ENCODE data around the gene PID1. TPM values are rescaled to one million over a fixed set of nuclear protein-coding genes. Genes with fewer than 3 reads are reported as not detected.

PID1 gene
- total RNA-seq, 1 experiment from 2014 or later = 0.15 TPM

- DNase-seq (ENCODE audit: low read depth, low spot score) = no peak
- no peak overlapping the region for H3K9ac ChIP-seq (ENCODE audit: low read length)
- no peak for ATAC-seq
- no peaks in the 10 kb centered on the region for H3K36me3 ChIP-seq (ENCODE audit: control insufficient read depth in 1 of 2, insufficient read depth in 2 of 2, low read length in 2 of 2)
- RAD21 ChIA-PET (ENCODE audit: low non-redundant PET in 1 of 2, low total read pairs in 2 of 2, uncharacterized antibody in 2 of 2, unreplicated experiment in 2 of 2) = no interaction called here
- H3K4me1 ChIP-seq (ENCODE audit: control insufficient read depth in 1 of 2, insufficient read depth in 2 of 2, low read length in 2 of 2) = no peaks in the 10 kb centered on the region
- no peak overlapping the region for H2AFZ ChIP-seq (ENCODE audit: low read depth, low read length, poor library complexity, severe bottlenecking)
- intact Hi-C loops (cut with micrococcal nuclease) = no loop called here
- H3K27ac ChIP-seq (ENCODE audit: low read depth, low read length) = no peak overlapping the region
- H3K9me2 ChIP-seq (ENCODE audit: insufficient read depth) = no peaks in the 10 kb centered on the region
- POLR2A ChIA-PET = no interaction called here
- H3K27me3 ChIP-seq (ENCODE audit: insufficient read depth, low read length) = no peaks in the 10 kb centered on the region
- H4K20me1 ChIP-seq (ENCODE audit: insufficient read depth) = no peaks in the 10 kb centered on the region
- no peak overlapping the region for H3K4me2 ChIP-seq (ENCODE audit: low read length)
- TF ChIP-seq SIN3A (IDR thresholded peaks at IDR 0.05; ENCODE audit: low read depth) (no peak), JUND (IDR thresholded peaks at IDR 0.05) (no peak), ELF1 (IDR thresholded peaks at IDR 0.05; ENCODE audit: borderline replicate concordance, low read depth) (no peak), MAX (IDR thresholded peaks at IDR 0.05) (no peak), SP1 (IDR thresholded peaks at IDR 0.05; ENCODE audit: low read depth) (no peak), EZH2phosphoT487 (IDR thresholded peaks at IDR 0.05; ENCODE audit: borderline replicate concordance) (no peak), ZFX (IDR thresholded peaks at IDR 0.05) (no peak), ATF3 (IDR thresholded peaks at IDR 0.05) (no peak), EZH2 (IDR thresholded peaks at IDR 0.05) (no peak), SRF (IDR thresholded peaks at IDR 0.05; ENCODE audit: low read depth) (no peak), TCF7L2 (IDR thresholded peaks at IDR 0.05; ENCODE audit: borderline replicate concordance, extremely low read depth, insufficient read depth, insufficient read length) (no peak), POLR2AphosphoS5 (IDR thresholded peaks at IDR 0.05; ENCODE audit: low read depth, low read length) (no peak), FOSL1 (IDR thresholded peaks at IDR 0.05; ENCODE audit: low read depth) (no peak), CTCF (IDR thresholded peaks at IDR 0.05 in 2 of 3, conservative IDR thresholded peaks at IDR 0.05 in 1 of 3; ENCODE audit: borderline replicate concordance in 1 of 3, insufficient read depth in 1 of 3, low read depth in 2 of 3, low read length in 2 of 3) (no peak), ZNF274 (IDR thresholded peaks at IDR 0.05; ENCODE audit: low read depth, low read length) (no peak), RAD21 (IDR thresholded peaks at IDR 0.05; ENCODE audit: low read depth) (no peak), CEBPB (IDR thresholded peaks at IDR 0.05; ENCODE audit: low read depth) (no peak), CBX3 (IDR thresholded peaks at IDR 0.05; ENCODE audit: low read depth) (no peak), POLR2A (IDR thresholded peaks at IDR 0.05; ENCODE audit: borderline replicate concordance, extremely low read depth, insufficient read depth, insufficient read length) (no peak), REST (IDR thresholded peaks at IDR 0.05; ENCODE audit: low read depth) (no peak)
- no TSS peak for BruUV-seq (replicated peaks)
- CTCF ChIA-PET = no interaction called here
- no peak overlapping the region for H3K4me3 ChIP-seq (replicated peaks in 1 of 2; ENCODE audit: low read depth in 1 of 2, low read length in 2 of 2)
- no peaks in the 10 kb centered on the region for H3K9me3 ChIP-seq (ENCODE audit: control insufficient read depth in 1 of 2, insufficient read depth in 1 of 2, low read depth in 1 of 2, low read length in 2 of 2)
- H3K79me2 ChIP-seq (ENCODE audit: insufficient read depth, low read length) = no peaks in the 10 kb centered on the region
Measured at GRCh38 chr2:229178706-229179105, 92.4 kb downstream of the PID1 start.

Data from HCT116 (cell line).